ENCODE results near the gene RAB7A. TPM values are rescaled to one million over a fixed set of nuclear protein-coding genes. Genes with fewer than 3 reads are reported as not detected.
"Not testable (repeated sequence)": the region's sequence is repeated elsewhere in the genome, so short reads cannot be mapped to it uniquely, and the experiment has no call there.

The RAB7A gene
- total RNA-seq, 2 experiments from 2014 or later, result 222 to 228 TPM

DNA sequence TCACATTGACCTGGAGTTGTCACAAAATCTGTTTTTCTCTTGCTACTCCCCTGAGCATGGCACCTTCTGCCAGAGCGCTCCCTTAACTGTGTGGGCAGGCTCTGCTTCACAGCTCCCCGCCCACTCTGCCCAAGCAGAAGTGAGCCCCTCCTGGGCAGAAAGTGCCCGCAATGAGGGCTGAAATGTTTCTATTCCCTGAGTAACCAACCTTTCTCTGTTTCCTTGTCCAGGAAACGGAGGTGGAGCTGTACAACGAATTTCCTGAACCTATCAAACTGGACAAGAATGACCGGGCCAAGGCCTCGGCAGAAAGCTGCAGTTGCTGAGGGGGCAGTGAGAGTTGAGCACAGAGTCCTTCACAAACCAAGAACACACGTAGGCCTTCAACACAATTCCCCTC is 87.1 kb downstream of the RAB7A start:
- intact Hi-C loops (cut with micrococcal nuclease), result no loop called here
- CTCF ChIA-PET, result interaction anchor here (1.5 to 2.1 kb wide), 2 partner anchors 18 to 133 kb away, joined by 3 to 8 read pairs; no protein-coding TSS in a partner anchor
- Mint-ChIP-seq H3K27me3 (ENCODE audit: low read depth) (no peaks in the 10 kb centered on the region), H3K27ac (no peak overlapping the region), H3K4me3 (no peak overlapping the region), H3K9me3 (no peaks in the 10 kb centered on the region), H3K36me3 (ENCODE audit: low read depth) (peaks cover 43% of the 10 kb centered on the region), H3K4me1 (ENCODE audit: low read depth) (peaks cover 13% of the 10 kb centered on the region)
- no peak for DNase-seq

DNA sequence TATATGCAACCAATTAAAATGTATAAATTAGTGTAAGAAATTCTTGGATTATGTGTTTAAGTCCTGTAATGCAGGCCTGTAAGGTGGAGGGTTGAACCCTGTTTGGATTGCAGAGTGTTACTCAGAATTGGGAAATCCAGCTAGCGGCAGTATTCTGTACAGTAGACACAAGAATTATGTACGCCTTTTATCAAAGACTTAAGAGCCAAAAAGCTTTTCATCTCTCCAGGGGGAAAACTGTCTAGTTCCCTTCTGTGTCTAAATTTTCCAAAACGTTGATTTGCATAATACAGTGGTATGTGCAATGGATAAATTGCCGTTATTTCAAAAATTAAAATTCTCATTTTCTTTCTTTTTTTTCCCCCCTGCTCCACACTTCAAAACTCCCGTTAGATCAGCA is 88.1 kb downstream of the RAB7A start:
- CTCF ChIA-PET, result interaction anchor here (1.2 kb wide), 1 partner anchor 134 kb away, joined by 3 read pairs; no protein-coding TSS in a partner anchor
- Mint-ChIP-seq H3K9me3 (no peaks in the 10 kb centered on the region), H3K36me3 (ENCODE audit: low read depth) (peaks cover 45% of the 10 kb centered on the region), H3K27me3 (ENCODE audit: low read depth) (no peaks in the 10 kb centered on the region), H3K27ac (no peak overlapping the region), H3K4me1 (ENCODE audit: low read depth) (peaks cover 5% of the 10 kb centered on the region), H3K4me3 (no peak overlapping the region)
- no peak for DNase-seq
- intact Hi-C loops (cut with micrococcal nuclease), result no loop called here

DNA sequence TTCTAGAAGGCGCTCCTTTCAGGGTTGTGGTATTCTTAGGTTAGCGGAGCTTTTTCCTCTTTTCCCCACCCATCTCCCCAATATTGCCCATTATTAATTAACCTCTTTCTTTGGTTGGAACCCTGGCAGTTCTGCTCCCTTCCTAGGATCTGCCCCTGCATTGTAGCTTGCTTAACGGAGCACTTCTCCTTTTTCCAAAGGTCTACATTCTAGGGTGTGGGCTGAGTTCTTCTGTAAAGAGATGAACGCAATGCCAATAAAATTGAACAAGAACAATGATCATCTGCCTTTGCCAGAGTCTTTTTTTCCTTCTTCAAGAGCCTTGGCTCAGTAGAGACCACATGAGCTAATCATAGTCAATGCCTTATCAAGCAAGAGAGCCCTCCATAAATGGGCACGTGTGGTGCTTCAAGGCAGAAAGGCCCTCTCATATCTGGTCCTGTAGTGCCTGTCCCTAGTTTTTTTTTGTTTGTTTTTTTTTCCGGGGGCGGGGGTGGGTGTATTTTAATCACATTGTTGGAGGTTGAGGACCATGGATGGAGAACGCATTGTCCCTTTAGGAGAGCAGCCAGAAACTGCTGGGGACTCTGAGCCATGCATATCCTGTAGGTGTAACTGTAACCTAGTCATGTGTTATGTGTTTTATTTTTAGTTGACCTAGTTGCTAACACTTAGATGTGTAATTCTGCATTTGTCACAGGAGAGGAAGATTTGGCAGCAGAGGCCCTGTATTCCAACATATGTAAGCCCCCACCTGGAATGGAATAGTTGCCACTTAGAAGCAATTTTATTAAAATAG is 88.7 kb downstream of the RAB7A start:
- peaks cover 4% of the 10 kb centered on the region for H3K4me1 Mint-ChIP-seq (ENCODE audit: low read depth)
- no peak for DNase-seq
- no peaks in the 10 kb centered on the region for H3K27me3 Mint-ChIP-seq (ENCODE audit: low read depth)
- H3K9me3 Mint-ChIP-seq, result no peaks in the 10 kb centered on the region
- peaks cover 47% of the 10 kb centered on the region for H3K36me3 Mint-ChIP-seq (ENCODE audit: low read depth)
- intact Hi-C loops (cut with micrococcal nuclease), result no loop called here
- H3K27ac Mint-ChIP-seq, result no peak overlapping the region
- no peak overlapping the region for H3K4me3 Mint-ChIP-seq
- CTCF ChIA-PET, result interaction anchor here (1.2 kb wide), 1 partner anchor 134 kb away, joined by 3 read pairs; no protein-coding TSS in a partner anchor

DNA sequence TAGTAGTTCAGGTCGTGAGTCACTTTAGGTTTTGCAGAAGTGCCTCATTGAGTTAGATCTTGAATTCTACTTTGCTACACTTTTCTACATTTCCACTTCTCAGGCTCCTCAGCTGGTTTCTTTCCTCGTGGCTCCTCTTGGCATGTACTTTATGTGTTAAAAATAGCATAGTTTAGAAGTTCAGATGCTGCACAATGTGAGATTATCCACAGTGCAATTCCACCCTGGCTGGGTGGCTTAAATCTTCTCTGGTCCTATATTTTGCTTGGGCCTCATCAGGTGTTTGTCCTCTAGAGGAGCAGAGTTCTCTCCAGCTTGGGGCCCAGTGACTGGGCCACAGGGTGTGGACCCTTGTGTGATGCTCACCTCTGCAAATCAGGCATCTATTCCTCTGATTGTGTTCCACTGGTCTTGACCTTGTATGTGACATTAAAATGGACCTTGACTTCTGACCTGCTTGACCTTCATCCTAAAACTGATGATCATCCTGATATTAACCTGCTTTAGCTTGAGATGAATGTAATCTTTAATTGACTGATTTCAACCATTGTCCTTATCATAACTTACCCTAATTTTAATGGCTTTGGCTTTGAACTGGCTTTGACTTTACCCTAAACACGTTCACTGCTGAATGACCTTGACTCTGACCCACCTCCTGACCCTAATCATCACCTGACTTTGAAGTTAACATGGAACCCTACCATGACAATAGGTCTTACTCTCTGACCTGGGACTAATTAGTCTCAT is 89.5 kb downstream of the RAB7A start:
- peaks cover 43% of the 10 kb centered on the region for H3K36me3 Mint-ChIP-seq (ENCODE audit: low read depth)
- no peak overlapping the region for H3K4me3 Mint-ChIP-seq
- intact Hi-C loops (cut with micrococcal nuclease), result no loop called here
- no peaks in the 10 kb centered on the region for H3K9me3 Mint-ChIP-seq
- H3K27ac Mint-ChIP-seq, result no peak overlapping the region
- CTCF ChIA-PET, result interaction anchor here (0.6 to 1.2 kb wide), 2 partner anchors 25 to 135 kb away, joined by 3 read pairs; no protein-coding TSS in a partner anchor
- DNase-seq, result no peak
- H3K27me3 Mint-ChIP-seq (ENCODE audit: low read depth), result no peaks in the 10 kb centered on the region
- peaks cover 4% of the 10 kb centered on the region for H3K4me1 Mint-ChIP-seq (ENCODE audit: low read depth)

DNA sequence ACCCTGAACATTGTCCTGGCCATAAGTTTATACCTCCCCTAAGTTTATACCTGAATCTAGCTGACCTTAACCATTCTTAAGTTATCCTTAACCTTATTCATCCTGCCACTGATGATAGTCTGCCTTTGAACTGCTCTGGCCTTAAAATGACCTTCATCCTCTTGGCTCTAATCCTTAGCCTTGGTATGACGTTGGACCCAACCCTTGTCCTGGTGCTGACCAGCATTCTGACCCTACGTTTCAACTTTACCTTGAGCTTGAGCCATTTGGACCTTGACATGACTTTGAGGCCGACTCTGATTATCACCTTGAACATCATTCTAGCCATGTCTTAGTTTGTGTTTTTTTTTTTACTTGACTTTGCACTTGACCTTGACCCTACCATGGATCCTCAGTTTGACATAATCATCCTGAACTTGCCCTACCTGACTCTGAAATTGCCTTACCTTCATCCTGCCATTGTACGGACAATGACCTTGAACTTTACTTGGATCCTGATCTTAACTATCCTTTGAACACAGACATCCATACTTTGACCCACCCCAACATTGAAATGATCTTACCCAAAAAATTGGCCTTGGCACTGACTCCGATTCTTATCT is 92.3 kb downstream of the RAB7A start:
- Mint-ChIP-seq H3K4me1 (ENCODE audit: low read depth) (peaks cover 4% of the 10 kb centered on the region), H3K36me3 (ENCODE audit: low read depth) (peaks cover 34% of the 10 kb centered on the region), H3K4me3 (no peak overlapping the region), H3K27me3 (ENCODE audit: low read depth) (no peaks in the 10 kb centered on the region), H3K9me3 (no peaks in the 10 kb centered on the region), H3K27ac (no peak overlapping the region)
- no peak for DNase-seq
- CTCF ChIA-PET, result interaction anchor here (2.9 kb wide), 1 partner anchor 28 kb away, joined by 9 read pairs; no protein-coding TSS in a partner anchor
- intact Hi-C loops (cut with micrococcal nuclease), result no loop called here

DNA sequence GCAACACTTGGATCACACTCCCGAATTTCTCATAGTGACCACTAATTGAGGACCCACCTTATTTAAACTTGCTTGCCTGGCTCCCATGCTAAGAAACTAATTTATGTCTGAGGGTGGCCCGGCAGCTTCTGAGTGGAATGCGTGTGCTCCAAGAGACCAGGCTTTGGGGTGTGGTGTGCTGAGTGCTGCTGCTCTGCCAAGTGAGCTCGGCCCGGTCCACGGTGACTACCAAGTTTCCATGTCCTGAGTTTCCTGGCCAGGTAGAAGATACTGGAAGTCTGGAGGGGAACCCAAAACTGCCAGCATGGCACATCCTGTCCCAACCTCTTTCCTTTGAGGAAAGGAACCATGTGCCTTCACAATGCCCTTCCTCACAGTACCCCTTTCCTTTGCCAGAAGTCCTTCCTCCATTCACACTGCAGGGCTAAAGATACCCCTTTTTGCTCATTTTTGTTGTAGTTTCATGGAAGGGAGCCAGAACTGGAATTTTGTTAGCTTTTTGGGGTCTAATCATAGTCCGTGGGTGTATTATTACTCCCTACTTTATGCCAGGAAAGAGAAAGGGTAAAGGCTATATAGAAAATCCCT is 94.4 kb downstream of the RAB7A start:
- Mint-ChIP-seq H3K9me3 (no peaks in the 10 kb centered on the region), H3K36me3 (ENCODE audit: low read depth) (peaks cover 27% of the 10 kb centered on the region), H3K27ac (no peak overlapping the region), H3K4me1 (ENCODE audit: low read depth) (no peaks in the 10 kb centered on the region), H3K4me3 (no peak overlapping the region), H3K27me3 (ENCODE audit: low read depth) (no peaks in the 10 kb centered on the region)
- DNase-seq, result no peak
- intact Hi-C loops (cut with micrococcal nuclease), result no loop called here
- CTCF ChIA-PET, result interaction anchor here (1.1 kb wide), 1 partner anchor 135 kb away, joined by 3 read pairs; no protein-coding TSS in a partner anchor

DNA sequence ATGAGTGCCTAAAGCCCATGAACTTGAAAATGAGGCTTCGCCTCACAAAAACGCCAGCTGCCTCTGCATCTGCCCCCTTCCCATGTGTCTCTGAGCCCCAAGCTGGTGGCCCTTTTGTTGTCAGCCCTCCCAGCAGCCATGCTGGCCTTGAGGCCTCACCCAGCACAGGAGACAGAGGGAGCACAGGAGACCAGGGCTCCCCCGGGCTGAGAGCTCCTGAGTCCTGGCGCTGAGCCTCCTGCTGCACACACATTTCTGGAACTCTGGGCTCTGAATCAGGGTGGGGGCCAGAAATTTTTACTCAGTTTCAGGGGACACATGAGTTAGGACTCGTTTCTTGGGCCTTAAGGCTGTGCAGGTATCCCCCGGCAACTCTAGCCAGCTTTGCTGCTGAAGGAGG is 97.0 kb downstream of the RAB7A start:
- CTCF ChIA-PET, result interaction anchor here (0.6 to 1.4 kb wide), 2 partner anchors 40 to 49 kb away, joined by 3 read pairs; no protein-coding TSS in a partner anchor
- intact Hi-C loops (cut with micrococcal nuclease), result no loop called here
- H3K27me3 Mint-ChIP-seq (ENCODE audit: low read depth), result no peaks in the 10 kb centered on the region
- H3K36me3 Mint-ChIP-seq (ENCODE audit: low read depth), result peaks cover 15% of the 10 kb centered on the region
- no peaks in the 10 kb centered on the region for H3K4me1 Mint-ChIP-seq (ENCODE audit: low read depth)
- H3K27ac Mint-ChIP-seq, result no peak overlapping the region
- H3K4me3 Mint-ChIP-seq, result no peak overlapping the region
- H3K9me3 Mint-ChIP-seq, result no peaks in the 10 kb centered on the region
- no peak for DNase-seq

DNA sequence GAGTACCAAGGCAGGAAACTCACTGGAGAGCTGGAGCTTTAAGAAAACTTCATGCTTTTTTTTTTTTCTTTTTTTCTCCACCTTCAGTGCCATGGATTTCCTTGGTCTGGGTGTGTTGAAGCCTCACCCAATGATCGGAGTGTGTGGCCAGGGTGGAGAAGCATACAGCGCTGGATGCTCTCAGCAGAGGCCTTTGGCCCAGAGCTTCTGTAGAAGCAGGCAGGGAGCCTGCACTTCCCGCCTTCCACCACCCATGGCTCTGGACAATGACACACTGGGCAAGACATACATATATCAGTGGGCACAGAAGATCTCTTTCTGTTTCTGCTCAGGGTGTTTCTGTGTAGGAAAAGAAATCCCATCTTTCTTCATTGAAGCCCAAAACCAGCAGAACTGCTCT is 97.6 kb downstream of the RAB7A start:
- H3K4me1 Mint-ChIP-seq (ENCODE audit: low read depth), result no peaks in the 10 kb centered on the region
- CTCF ChIA-PET, result interaction anchor here (1.4 kb wide), 1 partner anchor 40 kb away, joined by 3 read pairs; no protein-coding TSS in a partner anchor
- intact Hi-C loops (cut with micrococcal nuclease), result no loop called here

DNA sequence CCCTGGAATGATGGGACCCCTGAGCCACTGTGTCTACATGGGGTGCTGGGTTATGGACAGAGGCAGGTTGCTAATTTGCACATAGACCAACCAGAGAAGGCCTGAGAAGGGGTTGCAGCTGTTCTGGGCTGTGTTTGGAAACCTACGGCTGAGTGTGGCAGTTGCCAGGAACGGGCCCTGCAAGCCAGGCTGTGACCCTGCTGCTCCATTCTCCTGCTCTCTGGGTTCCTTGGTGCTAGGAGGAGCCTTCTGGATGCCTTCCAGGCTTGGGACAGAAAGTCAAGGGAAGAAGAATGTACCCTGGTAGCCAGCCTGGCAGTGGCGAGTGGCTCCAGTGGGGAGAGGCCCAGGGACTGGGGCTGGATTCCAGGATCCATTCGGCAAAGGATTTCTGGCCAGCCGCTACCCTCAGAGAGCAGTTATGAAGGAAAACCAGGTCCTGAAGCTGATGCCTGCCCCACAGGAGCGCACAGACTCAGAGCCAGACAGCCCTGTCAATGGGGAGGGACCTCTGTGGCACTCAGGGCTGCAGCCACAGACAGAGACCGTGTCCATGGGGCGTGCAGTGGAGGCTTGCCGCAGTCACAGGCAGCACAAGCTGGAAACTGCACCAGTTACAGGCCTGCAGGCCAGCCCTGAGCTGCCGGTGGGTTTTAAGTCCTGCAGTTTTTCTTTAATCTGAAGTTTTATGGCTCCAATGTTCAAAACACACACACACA is 98.3 kb downstream of the RAB7A start:
- Mint-ChIP-seq H3K4me1 (ENCODE audit: low read depth) (no peaks in the 10 kb centered on the region), H3K27ac (no peak overlapping the region), H3K27me3 (ENCODE audit: low read depth) (no peaks in the 10 kb centered on the region), H3K36me3 (ENCODE audit: low read depth) (peaks cover 2% of the 10 kb centered on the region), H3K4me3 (no peak overlapping the region), H3K9me3 (no peaks in the 10 kb centered on the region)
- intact Hi-C loops (cut with micrococcal nuclease), result no loop called here
- CTCF ChIA-PET, result interaction anchor here (0.6 to 1.4 kb wide), 2 partner anchors 39 to 50 kb away, joined by 3 to 4 read pairs; no protein-coding TSS in a partner anchor
- no peak for DNase-seq

More for the DNA sequence above, 97.6 kb downstream of the RAB7A start:
- no peaks in the 10 kb centered on the region for H3K9me3 Mint-ChIP-seq
- peaks cover 9% of the 10 kb centered on the region for H3K36me3 Mint-ChIP-seq (ENCODE audit: low read depth)
- H3K27ac Mint-ChIP-seq, result no peak overlapping the region
- H3K27me3 Mint-ChIP-seq (ENCODE audit: low read depth), result no peaks in the 10 kb centered on the region
- no peak for DNase-seq
- H3K4me3 Mint-ChIP-seq, result no peak overlapping the region

DNA sequence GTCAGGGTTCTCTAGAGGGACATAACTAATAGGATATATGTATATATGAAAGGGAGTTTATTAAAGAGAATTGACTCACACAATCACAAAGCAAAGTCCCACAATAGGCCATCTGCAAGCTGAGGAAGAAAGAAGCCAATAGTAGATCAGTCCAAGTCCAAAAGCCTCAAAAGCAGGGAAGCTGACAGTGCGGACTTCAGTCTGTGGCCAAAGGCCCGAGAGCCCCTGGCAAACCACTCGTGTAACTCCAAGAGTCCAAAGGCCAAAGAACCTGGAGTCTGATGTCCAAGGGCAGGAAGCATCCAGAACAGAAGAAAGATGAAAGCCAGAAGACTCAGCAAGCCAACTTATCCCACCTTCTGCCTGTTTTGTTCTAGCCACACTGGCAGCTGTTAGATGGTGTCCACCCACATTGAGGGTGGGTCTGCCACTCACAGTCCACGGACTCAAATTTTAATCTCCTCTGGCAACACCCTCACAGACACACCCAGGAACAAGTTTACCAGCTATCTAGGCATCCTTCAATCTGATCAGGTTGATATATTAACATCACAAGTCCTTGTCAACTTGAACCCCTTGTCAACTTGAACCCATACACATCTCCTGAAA is 99.2 kb downstream of the RAB7A start:
- H3K4me1 Mint-ChIP-seq (ENCODE audit: low read depth), result no peaks in the 10 kb centered on the region
- no peaks in the 10 kb centered on the region for H3K9me3 Mint-ChIP-seq
- H3K36me3 Mint-ChIP-seq (ENCODE audit: low read depth), result peaks cover 2% of the 10 kb centered on the region
- no peaks in the 10 kb centered on the region for H3K27me3 Mint-ChIP-seq (ENCODE audit: low read depth)
- H3K27ac Mint-ChIP-seq, result no peak overlapping the region
- no peak overlapping the region for H3K4me3 Mint-ChIP-seq
- CTCF ChIA-PET, result no interaction called here
- no peak for DNase-seq
- intact Hi-C loops (cut with micrococcal nuclease), result no loop called here

DNA sequence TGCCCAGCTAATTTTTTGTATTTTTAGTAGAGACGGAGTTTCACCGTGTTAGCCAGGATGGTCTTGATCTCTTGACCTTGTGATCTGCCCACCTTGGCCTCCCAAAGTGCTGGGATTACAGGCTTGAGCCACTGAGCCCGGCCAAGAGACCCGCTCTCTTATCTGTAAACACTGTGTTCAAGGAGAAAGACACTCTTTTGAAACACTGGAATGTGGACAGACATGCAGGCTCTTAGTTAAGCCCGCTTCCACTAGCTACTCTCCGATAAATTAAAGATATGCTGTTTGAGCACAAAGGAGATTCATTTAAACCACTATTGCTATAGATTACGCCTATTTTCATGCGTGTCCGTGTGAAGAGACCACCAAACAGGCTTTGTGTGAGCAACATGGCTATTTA is 103.1 kb downstream of the RAB7A start:
- H3K9me3 Mint-ChIP-seq; H3K27me3 Mint-ChIP-seq (ENCODE audit: low read depth); DNase-seq; H3K27ac Mint-ChIP-seq; H3K36me3 Mint-ChIP-seq (ENCODE audit: low read depth); H3K4me3 Mint-ChIP-seq; H3K4me1 Mint-ChIP-seq (ENCODE audit: low read depth); CTCF ChIA-PET; intact Hi-C loops (cut with micrococcal nuclease): not testable (repeated sequence)

Data from activated naive CD4-positive, alpha-beta T cell treated with anti-CD3 and anti-CD28 coated beads for 36 hours (primary cell).